Occipital lobe (tissue), 3 donors: ENCODE results near the gene TRIM49C. TPM values are rescaled to one million over a fixed set of nuclear protein-coding genes. Genes with fewer than 3 reads are reported as not detected.
"Not testable (repeated sequence)": the region's sequence is repeated elsewhere in the genome, so short reads cannot be mapped to it uniquely, and the experiment has no call there.

Experiments used
- DNase-seq: peaks from one replicate; lab custom pipeline; 2025; lab: John Stamatoyannopoulos, UW
- small RNA-seq: library from RNA; depleted of rRNA; stranded (forward); fragments of <200 nt; gene quantifications from one replicate; pipeline ENCODE3, GENCODE V24; 2014
- total RNA-seq: library from RNA; depleted of rRNA; stranded (reverse); fragments of >200 nt; gene quantifications from one replicate; pipeline ENCODE4 v1.2.3, GENCODE V29; 2014

The TRIM49C gene, protein sequence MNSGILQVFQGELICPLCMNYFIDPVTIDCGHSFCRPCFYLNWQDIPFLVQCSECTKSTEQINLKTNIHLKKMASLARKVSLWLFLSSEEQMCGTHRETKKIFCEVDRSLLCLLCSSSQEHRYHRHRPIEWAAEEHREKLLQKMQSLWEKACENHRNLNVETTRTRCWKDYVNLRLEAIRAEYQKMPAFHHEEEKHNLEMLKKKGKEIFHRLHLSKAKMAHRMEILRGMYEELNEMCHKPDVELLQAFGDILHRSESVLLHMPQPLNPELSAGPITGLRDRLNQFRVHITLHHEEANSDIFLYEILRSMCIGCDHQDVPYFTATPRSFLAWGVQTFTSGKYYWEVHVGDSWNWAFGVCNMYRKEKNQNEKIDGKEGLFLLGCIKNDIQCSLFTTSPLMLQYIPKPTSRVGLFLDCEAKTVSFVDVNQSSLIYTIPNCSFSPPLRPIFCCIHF
- total RNA-seq = not detected

DNA sequence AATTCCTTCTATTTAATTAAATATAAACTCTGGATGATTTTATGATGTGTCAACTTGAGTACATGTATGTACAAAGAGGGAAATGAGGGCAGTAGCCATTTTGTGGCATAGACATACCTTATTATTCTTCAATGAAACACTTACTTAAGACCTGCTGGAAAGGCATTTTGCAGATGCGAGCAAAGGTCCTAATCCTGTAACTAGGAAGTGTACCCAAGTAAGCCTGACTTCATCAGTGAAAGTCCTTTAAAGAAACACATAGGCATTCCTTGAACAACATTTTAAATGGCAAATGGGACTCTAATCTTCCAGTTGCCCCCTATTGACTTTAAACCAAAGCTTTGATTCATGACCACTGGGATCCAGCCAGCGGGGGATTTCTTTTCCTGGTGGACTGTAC is at the start of gene TRIM49C:
TRIM49C (plus strand) TSS at position 301 of the 400 bp plus-strand sequence. CDS start 4,106 bp downstream, outside the sequence.
- DNase-seq = not testable (repeated sequence)

DNA sequence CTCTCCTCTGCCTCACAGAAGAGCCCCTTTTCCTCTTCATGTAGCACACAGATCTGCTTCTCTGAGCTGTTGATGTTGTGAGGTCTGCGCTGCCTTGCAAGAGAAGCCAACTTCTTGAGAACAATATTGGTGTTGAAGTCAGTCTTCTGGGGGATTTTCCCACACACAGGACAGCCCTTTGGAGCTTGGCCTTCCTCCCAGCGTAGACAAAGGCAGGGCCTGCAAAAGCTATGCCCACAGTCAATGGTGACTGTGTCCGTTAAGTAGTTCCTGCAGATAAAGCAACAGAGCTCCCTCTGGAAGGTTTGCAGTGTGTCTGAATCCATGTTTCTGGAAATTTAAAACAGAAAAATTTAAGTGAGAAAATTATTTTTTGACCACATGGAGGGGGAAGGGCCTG is 6.7 kb upstream of the TRIM49C start:
- not testable (repeated sequence) for DNase-seq

DNA sequence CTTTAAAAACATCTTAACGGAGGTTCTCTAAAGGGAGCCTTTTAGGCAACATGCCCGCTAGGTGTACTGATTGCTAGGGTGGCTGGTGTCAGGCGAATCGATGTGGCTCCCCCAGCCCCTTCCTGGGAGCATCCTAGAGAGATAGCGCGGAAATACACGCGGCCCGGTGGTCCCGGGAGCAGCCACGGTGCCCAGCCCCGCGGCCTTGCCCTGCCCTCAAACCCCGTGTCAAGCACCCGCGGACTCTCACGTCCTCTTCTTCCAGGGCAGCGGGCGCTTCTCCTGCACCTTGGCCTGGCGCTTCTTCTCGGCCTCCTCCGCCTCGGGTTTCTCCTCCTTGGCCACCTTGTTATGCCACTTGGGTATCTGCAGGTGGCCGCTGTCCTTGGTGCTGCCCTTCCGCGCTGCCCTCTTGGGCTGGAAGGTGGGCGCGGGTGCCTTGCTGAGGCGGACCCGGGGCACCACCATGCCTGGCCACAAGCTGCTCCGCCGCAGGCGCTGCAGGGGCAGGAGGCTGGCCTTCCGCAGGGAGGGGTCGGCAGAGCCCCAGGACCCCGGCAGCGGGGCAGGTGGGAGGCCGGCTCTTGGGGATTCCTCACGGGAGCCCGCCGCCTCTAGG is 20.8 kb downstream of the TRIM49C start:
- DNase-seq = not testable (repeated sequence)

DNA sequence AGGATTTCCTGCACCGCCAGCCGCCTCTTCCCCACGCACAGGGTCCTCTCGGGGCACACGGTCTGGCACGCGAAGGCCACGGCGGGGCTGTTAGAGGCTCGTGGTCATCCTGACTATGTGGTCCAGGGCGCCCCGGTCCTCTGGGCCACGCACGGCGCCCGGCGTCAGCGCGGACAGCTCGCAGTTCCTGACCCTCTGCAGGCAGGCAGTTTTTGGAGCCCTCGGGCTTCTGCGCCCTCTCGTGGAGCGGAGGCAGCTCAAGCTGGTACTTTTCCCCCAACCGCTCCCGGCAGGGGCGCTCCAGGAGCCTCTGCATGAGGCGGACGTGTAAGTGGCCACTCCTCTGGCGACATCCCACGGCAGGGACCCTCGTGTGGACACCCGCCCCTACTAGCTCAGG is 21.4 kb downstream of the TRIM49C start:
- not testable (repeated sequence) for DNase-seq

DNA sequence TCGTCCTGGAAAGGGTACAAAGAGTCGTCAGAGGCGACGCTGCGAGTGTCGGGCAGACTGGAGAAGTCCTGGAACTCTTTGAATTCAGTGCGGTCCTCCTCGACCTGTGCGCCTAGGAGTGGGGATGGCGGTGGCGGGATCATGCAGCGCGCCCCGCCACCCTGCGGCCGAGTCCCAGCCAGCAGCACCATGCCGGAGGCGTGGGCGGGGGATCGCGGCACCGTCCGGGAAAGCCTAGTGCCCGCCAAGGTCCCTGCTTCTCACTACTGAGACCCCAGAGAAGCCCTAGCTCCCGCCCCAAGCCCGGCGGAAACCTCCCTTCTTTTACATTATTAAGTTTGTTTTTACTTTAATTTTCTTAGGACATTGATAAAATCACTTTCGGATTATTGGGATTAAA is 22.6 kb downstream of the TRIM49C start:
- DNase-seq = not testable (repeated sequence)

DNA sequence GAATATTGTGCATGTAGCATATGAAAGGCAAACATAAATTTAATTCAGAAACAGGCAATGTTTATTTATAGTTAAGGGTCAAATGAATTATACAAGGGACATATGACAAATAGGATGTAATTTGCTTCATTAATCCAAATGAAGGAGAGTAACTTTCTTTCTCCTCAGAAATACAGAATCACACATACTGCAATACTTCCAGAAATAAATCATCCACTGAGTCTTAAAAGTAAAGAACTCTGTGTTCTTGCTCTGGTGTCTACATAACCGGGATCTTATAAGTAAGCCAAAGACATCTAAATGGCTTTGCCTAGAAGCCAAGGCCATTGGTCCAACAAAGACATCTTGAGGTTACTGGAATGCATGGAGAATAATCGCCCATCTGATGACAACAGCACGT is 54.7 kb downstream of the TRIM49C start, which contains the start of gene UBTFL1:
UBTFL1 (plus strand) TSS at position 301 of the 400 bp plus-strand sequence; CDS start at position 301, 0 bp downstream.
- not testable (repeated sequence) for DNase-seq

DNA sequence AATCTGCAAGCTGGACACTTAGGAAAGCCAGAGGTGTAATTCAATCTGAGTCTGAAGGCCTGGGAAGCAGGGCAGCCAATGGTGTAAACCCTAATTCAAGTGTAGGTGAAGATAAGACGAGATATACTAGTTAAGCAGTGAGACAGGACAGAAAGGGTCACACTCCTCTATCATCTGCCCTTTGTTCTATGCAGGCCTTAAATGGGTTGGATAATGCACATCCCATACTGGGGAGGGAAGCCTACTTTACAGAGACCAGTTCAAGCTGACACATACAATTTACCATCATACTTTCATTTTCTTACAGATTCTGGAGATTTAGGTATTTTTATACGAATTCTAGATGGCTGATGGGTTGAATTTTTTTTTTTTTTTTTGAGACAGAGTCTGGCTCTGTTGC is 57.8 kb downstream of the TRIM49C start:
- not testable (repeated sequence) for DNase-seq

Small RNAs within 50 kb of the gene (small RNA-seq; reads per million reads assigned to genes)
- not detected for gene AP000827.1

Other genes starting within 250 kb of the TRIM49C start
- not detected for gene TRIM49, start 222.5 kb upstream of the TRIM49C start, total RNA-seq
- gene TRIM64B, start 152.6 kb upstream of the TRIM49C start, total RNA-seq = not detected
- gene TRIM49D1, start 108.9 kb upstream of the TRIM49C start, total RNA-seq = not detected
- gene TRIM49D2, start 107.0 kb upstream of the TRIM49C start, total RNA-seq = not detected
- not detected for gene TRIM64, start 65.1 kb upstream of the TRIM49C start, total RNA-seq
- not detected for gene UBTFL1, start 54.8 kb downstream of the TRIM49C start, total RNA-seq
- 5.3 TPM for gene NAALAD2, start 103.6 kb downstream of the TRIM49C start, total RNA-seq
- gene CHORDC1, start 191.9 kb downstream of the TRIM49C start, total RNA-seq = 68.9 TPM